ENCODE measurements around the gene PTPRM.

PTPRM gene

GRCh38 chr18:7584646-7585275, 17.6 kb downstream of the PTPRM start:
- no peak for DNase-seq (ENCODE audit: low read depth, low spot score)
- Histone ChIP-seq H3K9me3 (ENCODE audit: control insufficient read depth, insufficient read depth, low read length) (no peaks in the 10 kb centered on the region), H3K4me1 (ENCODE audit: control insufficient read depth, insufficient read depth, low read length) (peaks cover under 1% of the 10 kb centered on the region; the same call in 1 of the 2 replicates), H3K36me3 (ENCODE audit: control insufficient read depth, insufficient read depth, low read length) (no peaks in the 10 kb centered on the region), H3K27me3 (ENCODE audit: control insufficient read depth, insufficient read depth, low read length) (no peaks in the 10 kb centered on the region), H3K4me3 (ENCODE audit: low read length) (no peak overlapping the region), H3K27ac (ENCODE audit: low read length) (no peak overlapping the region)
- no CpG with 5 or more reads among the region's 7 CpGs for WGBS (ENCODE audit: insufficient coverage, insufficient read length)

- no peaks in the 10 kb centered on the region for H3K36me3 ChIP-seq (ENCODE audit: control insufficient read depth, insufficient read depth, low read length)
- H3K27ac ChIP-seq (ENCODE audit: low read length), result no peak overlapping the region
- peaks cover 1% of the 10 kb centered on the region; the same call in 1 of the 2 replicates for H3K4me1 ChIP-seq (ENCODE audit: control insufficient read depth, insufficient read depth, low read length)
- H3K9me3 ChIP-seq (ENCODE audit: control insufficient read depth, insufficient read depth, low read length), result no peaks in the 10 kb centered on the region
- WGBS (ENCODE audit: insufficient coverage, insufficient read length), result 100% methylated on average over 1 of the region's 4 CpGs
- no peak overlapping the region for H3K4me3 ChIP-seq (ENCODE audit: low read length)
- no peaks in the 10 kb centered on the region for H3K27me3 ChIP-seq (ENCODE audit: control insufficient read depth, insufficient read depth, low read length)
- no peak for DNase-seq (ENCODE audit: low read depth, low spot score)
Measured at GRCh38 chr18:7585276-7585670, 18.2 kb downstream of the PTPRM start.

GRCh38 chr18:7586379-7586778, 19.3 kb downstream of the PTPRM start:
- Histone ChIP-seq H3K4me3 (ENCODE audit: low read length) (no peak overlapping the region), H3K36me3 (ENCODE audit: control insufficient read depth, insufficient read depth, low read length) (no peaks in the 10 kb centered on the region), H3K4me1 (ENCODE audit: control insufficient read depth, insufficient read depth, low read length) (peaks cover 1% of the 10 kb centered on the region; the same call in 1 of the 2 replicates), H3K9me3 (ENCODE audit: control insufficient read depth, insufficient read depth, low read length) (no peaks in the 10 kb centered on the region), H3K27ac (ENCODE audit: low read length) (no peak overlapping the region), H3K27me3 (ENCODE audit: control insufficient read depth, insufficient read depth, low read length) (no peaks in the 10 kb centered on the region)
- no CpG with 5 or more reads among the region's 1 CpG for WGBS (ENCODE audit: insufficient coverage, insufficient read length)
- no peak for DNase-seq (ENCODE audit: low read depth, low spot score)

- no peaks in the 10 kb centered on the region for H3K9me3 ChIP-seq (ENCODE audit: control insufficient read depth, insufficient read depth, low read length)
- no peak for DNase-seq (ENCODE audit: low read depth, low spot score)
- H3K4me1 ChIP-seq (ENCODE audit: control insufficient read depth, insufficient read depth, low read length), result peaks cover 1% of the 10 kb centered on the region; the same call in 1 of the 2 replicates
- H3K36me3 ChIP-seq (ENCODE audit: control insufficient read depth, insufficient read depth, low read length), result no peaks in the 10 kb centered on the region
- WGBS (ENCODE audit: insufficient coverage, insufficient read length), result no CpG with 5 or more reads among the region's 1 CpG
- H3K27ac ChIP-seq (ENCODE audit: low read length), result no peak overlapping the region
- H3K27me3 ChIP-seq (ENCODE audit: control insufficient read depth, insufficient read depth, low read length), result no peaks in the 10 kb centered on the region
- H3K4me3 ChIP-seq (ENCODE audit: low read length), result no peak overlapping the region
Measured at GRCh38 chr18:7590826-7591560, 23.9 kb downstream of the PTPRM start.

GRCh38 chr18:7592305-7593071, 25.4 kb downstream of the PTPRM start:
- WGBS (ENCODE audit: insufficient coverage, insufficient read length), result no CpG with 5 or more reads among the region's 4 CpGs

GRCh38 chr18:7593218-7593819, 26.2 kb downstream of the PTPRM start:
- no CpG with 5 or more reads among the region's 5 CpGs for WGBS (ENCODE audit: insufficient coverage, insufficient read length)
- no peaks in the 10 kb centered on the region for H3K9me3 ChIP-seq (ENCODE audit: control insufficient read depth, insufficient read depth, low read length)
- DNase-seq (ENCODE audit: low read depth, low spot score), result no peak

More at GRCh38 chr18:7592305-7593071, 25.4 kb downstream of the PTPRM start:
- Histone ChIP-seq H3K27ac (ENCODE audit: low read length) (no peak overlapping the region), H3K9me3 (ENCODE audit: control insufficient read depth, insufficient read depth, low read length) (no peaks in the 10 kb centered on the region), H3K4me1 (ENCODE audit: control insufficient read depth, insufficient read depth, low read length) (peaks cover 1% of the 10 kb centered on the region; the same call in 1 of the 2 replicates), H3K4me3 (ENCODE audit: low read length) (no peak overlapping the region), H3K36me3 (ENCODE audit: control insufficient read depth, insufficient read depth, low read length) (no peaks in the 10 kb centered on the region), H3K27me3 (ENCODE audit: control insufficient read depth, insufficient read depth, low read length) (no peaks in the 10 kb centered on the region)
- DNase-seq (ENCODE audit: low read depth, low spot score), result no peak

GRCh38 chr18:7596147-7596546, 29.0 kb downstream of the PTPRM start:
- WGBS (ENCODE audit: insufficient coverage, insufficient read length), result no CpG with 5 or more reads among the region's 4 CpGs
- no peaks in the 10 kb centered on the region for H3K9me3 ChIP-seq (ENCODE audit: control insufficient read depth, insufficient read depth, low read length)
- H3K36me3 ChIP-seq (ENCODE audit: control insufficient read depth, insufficient read depth, low read length), result no peaks in the 10 kb centered on the region
- no peaks in the 10 kb centered on the region for H3K27me3 ChIP-seq (ENCODE audit: control insufficient read depth, insufficient read depth, low read length)
- no peak overlapping the region for H3K27ac ChIP-seq (ENCODE audit: low read length)
- DNase-seq (ENCODE audit: low read depth, low spot score), result no peak
- no peak overlapping the region for H3K4me3 ChIP-seq (ENCODE audit: low read length)
- H3K4me1 ChIP-seq (ENCODE audit: control insufficient read depth, insufficient read depth, low read length), result no peaks in the 10 kb centered on the region

More at GRCh38 chr18:7593218-7593819, 26.2 kb downstream of the PTPRM start:
- peaks cover 1% of the 10 kb centered on the region; the same call in 1 of the 2 replicates for H3K4me1 ChIP-seq (ENCODE audit: control insufficient read depth, insufficient read depth, low read length)
- no peaks in the 10 kb centered on the region for H3K36me3 ChIP-seq (ENCODE audit: control insufficient read depth, insufficient read depth, low read length)
- H3K27ac ChIP-seq (ENCODE audit: low read length), result no peak overlapping the region
- no peaks in the 10 kb centered on the region for H3K27me3 ChIP-seq (ENCODE audit: control insufficient read depth, insufficient read depth, low read length)
- H3K4me3 ChIP-seq (ENCODE audit: low read length), result no peak overlapping the region

- Histone ChIP-seq H3K9me3 (ENCODE audit: control insufficient read depth, insufficient read depth, low read length) (no peaks in the 10 kb centered on the region), H3K4me3 (ENCODE audit: low read length) (no peak overlapping the region), H3K4me1 (ENCODE audit: control insufficient read depth, insufficient read depth, low read length) (no peaks in the 10 kb centered on the region), H3K27ac (ENCODE audit: low read length) (no peak overlapping the region), H3K36me3 (ENCODE audit: control insufficient read depth, insufficient read depth, low read length) (no peaks in the 10 kb centered on the region), H3K27me3 (ENCODE audit: control insufficient read depth, insufficient read depth, low read length) (no peaks in the 10 kb centered on the region)
- WGBS (ENCODE audit: insufficient coverage, insufficient read length), result no CpG with 5 or more reads among the region's 3 CpGs
- no peak for DNase-seq (ENCODE audit: low read depth, low spot score)
Measured at GRCh38 chr18:7597500-7597899, 30.4 kb downstream of the PTPRM start.

- peaks cover 2% of the 10 kb centered on the region; the same call in 1 of the 2 replicates for H3K4me1 ChIP-seq (ENCODE audit: control insufficient read depth, insufficient read depth, low read length)
Measured at GRCh38 chr18:7598167-7599047, 31.3 kb downstream of the PTPRM start.

More at GRCh38 chr18:7598167-7599047, 31.3 kb downstream of the PTPRM start:
- Histone ChIP-seq H3K27ac (ENCODE audit: low read length) (no peak overlapping the region), H3K36me3 (ENCODE audit: control insufficient read depth, insufficient read depth, low read length) (no peaks in the 10 kb centered on the region), H3K27me3 (ENCODE audit: control insufficient read depth, insufficient read depth, low read length) (no peaks in the 10 kb centered on the region), H3K9me3 (ENCODE audit: control insufficient read depth, insufficient read depth, low read length) (no peaks in the 10 kb centered on the region), H3K4me3 (ENCODE audit: low read length) (no peak overlapping the region)
- no peak for DNase-seq (ENCODE audit: low read depth, low spot score)
- no CpG with 5 or more reads among the region's 7 CpGs for WGBS (ENCODE audit: insufficient coverage, insufficient read length)

Data from iPS DF 6.9 (cell line).